Fibroblast of lung (primary cell): ENCODE measurements around the gene TESK1. TPM values are rescaled to one million over a fixed set of nuclear protein-coding genes. Genes with fewer than 3 reads are reported as not detected.

ENCODE experiments used
- DNase-seq, 2 donors: peaks; one replicate each; pipeline versions ENCODE4 v3.0.0 to v3.0.0-alpha.2; 2010; ENCODE audit warnings: low read depth in 2 of 2
- H2AFZ ChIP-seq: 2 replicates; pipeline ENCODE4 v1.5.1; 2012; ENCODE audit warnings: low read length, control low read depth, inconsistent platforms
- H3K27ac ChIP-seq: 2 replicates; pipeline ENCODE4 v1.5.1; 2011; ENCODE audit warnings: low read length, control low read depth; ENCODE audit not compliant: insufficient read depth
- H3K27me3 ChIP-seq: 2 replicates; pipeline ENCODE4 v1.5.1; 2011; ENCODE audit warnings: mild to moderate bottlenecking, low read length; ENCODE audit not compliant: control insufficient read depth, insufficient read depth
- H3K36me3 ChIP-seq: 2 replicates; pipeline ENCODE4 v1.5.1; 2011; ENCODE audit warnings: low read length; ENCODE audit not compliant: control insufficient read depth, insufficient read depth
- H3K4me1 ChIP-seq: 2 replicates; pipeline ENCODE4 v1.5.1; 2011; ENCODE audit warnings: low read length; ENCODE audit not compliant: control insufficient read depth, insufficient read depth; ENCODE audit errors: extremely low read depth
- H3K4me2 ChIP-seq: 2 replicates; pipeline ENCODE4 v1.5.1; 2011; ENCODE audit warnings: low read length, control low read depth; ENCODE audit not compliant: insufficient read depth; ENCODE audit errors: extremely low read depth
- H3K4me3 ChIP-seq, 4 experiments: fragments of 200-600 bp in 1 of 4; sonication (generic) in 1 of 4; replicated peaks in 1 of 4; 2 replicates each; pipeline ENCODE4 v1.5.1; 2011 to 2016; ENCODE audit warnings: low read length in 4 of 4, low read depth in 3 of 4, mild to moderate bottlenecking in 3 of 4, control low read depth in 2 of 4, inconsistent platforms in 1 of 4, mixed read lengths in 1 of 4; ENCODE audit not compliant: insufficient read depth in 1 of 4; ENCODE audit errors: control extremely low read depth in 1 of 4
- H3K79me2 ChIP-seq: 2 replicates; pipeline ENCODE4 v1.5.1; 2012; ENCODE audit warnings: mild to moderate bottlenecking, low read length, inconsistent platforms; ENCODE audit not compliant: control insufficient read depth, insufficient read depth
- H3K9ac ChIP-seq: 2 replicates; pipeline ENCODE4 v1.5.1; 2011; ENCODE audit warnings: mild to moderate bottlenecking, low read length, control low read depth; ENCODE audit not compliant: insufficient read depth
- H3K9me3 ChIP-seq: 2 replicates; pipeline ENCODE4 v1.5.1; 2012; ENCODE audit warnings: low read depth, low read length; ENCODE audit not compliant: control insufficient read depth, insufficient read depth
- H4K20me1 ChIP-seq: 2 replicates; pipeline ENCODE4 v1.5.1; 2011; ENCODE audit warnings: low read length; ENCODE audit not compliant: control insufficient read depth, insufficient read depth; ENCODE audit errors: extremely low read depth
- CTCF ChIP-seq, 2 donors: IDR thresholded peaks in 1 of 2; conservative IDR thresholded peaks in 1 of 2; 1 replicate in 1 of 2; 2 replicates in 1 of 2; pipeline ENCODE4 v1.5.1; 2011 to 2012; ENCODE audit warnings: low read length in 2 of 2, control low read depth in 1 of 2, inconsistent platforms in 1 of 2, low read depth in 1 of 2, mild to moderate bottlenecking in 1 of 2
- EZH2 ChIP-seq: IDR thresholded peaks from 2 replicates; pipeline ENCODE4 v1.5.1; 2012; ENCODE audit warnings: low read length, control low read depth, mild to moderate bottlenecking; ENCODE audit errors: missing control alignments
- polyA plus RNA-seq, 2 donors: library from polyadenylated mRNA; depleted of rRNA in 1 of 2; stranded (reverse) in 1 of 2; unstranded in 1 of 2; fragments of >200 nt; gene quantifications; 2 replicates each; pipeline ENCODE4 v1.2.1, GENCODE V29; 2011 to 2012; ENCODE audit warnings: missing spikeins in 1 of 2
- total RNA-seq: library from RNA; depleted of rRNA; stranded (reverse); fragments of >200 nt; gene quantifications from 2 replicates; pipeline ENCODE4 v1.2.1, GENCODE V29; 2014

TESK1 gene
- total and polyA plus RNA-seq, 2 donors (not counting 1 experiment from before 2014, with no cell fraction given), result 9.4 to 12.0 TPM

GRCh38 chr9:35646533-35647265 lies 41.6 kb downstream of the TESK1 start:
- peak overlapping the region; percentile 66 for H3K27ac ChIP-seq
- DNase-seq, result peak; percentile 80 to 88

GRCh38 chr9:35649431-35650340 lies 44.6 kb downstream of the TESK1 start:
- TF ChIP-seq CTCF (conservative IDR thresholded peaks at IDR 0.05 in 1 of 2, IDR thresholded peaks at IDR 0.05 in 1 of 2; ENCODE audit: low read depth in 1 of 2, low read length in 2 of 2), result no peak
- TF ChIP-seq EZH2, result no peak
- Histone ChIP-seq H2AFZ (peak overlapping the region; percentile 12), H3K27ac (no peak overlapping the region), H3K36me3 (no peaks in the 10 kb centered on the region), H3K79me2 (no peaks in the 10 kb centered on the region), H3K4me1 (peaks cover 5% of the 10 kb centered on the region), H3K27me3 (no peaks in the 10 kb centered on the region), H3K9me3 (no peaks in the 10 kb centered on the region), H3K9ac (no peak overlapping the region), H3K4me2 (no peak overlapping the region), H3K4me3 (no peak overlapping the region), H4K20me1 (no peaks in the 10 kb centered on the region)
- no peak for DNase-seq

More at GRCh38 chr9:35646533-35647265, 41.6 kb downstream of the TESK1 start:
- Histone ChIP-seq H3K36me3 (no peaks in the 10 kb centered on the region), H3K9me3 (no peaks in the 10 kb centered on the region), H3K4me3 (peak overlapping the region; percentile 69 to 84 (median 70)), H2AFZ (peak overlapping the region; percentile 83), H3K27me3 (no peaks in the 10 kb centered on the region), H3K4me2 (peak overlapping the region; percentile 96), H3K79me2 (no peaks in the 10 kb centered on the region), H4K20me1 (no peaks in the 10 kb centered on the region), H3K9ac (peak overlapping the region; percentile 76), H3K4me1 (peaks cover 2% of the 10 kb centered on the region)
- TF ChIP-seq CTCF (conservative IDR thresholded peaks at IDR 0.05 in 1 of 2, IDR thresholded peaks at IDR 0.05 in 1 of 2; ENCODE audit: low read depth in 1 of 2, low read length in 2 of 2) (peak; percentile 73 to 82), EZH2 (no peak)
